ENCODE measurements around the gene CCL14. TPM values are rescaled to one million over a fixed set of nuclear protein-coding genes. Genes with fewer than 3 reads are reported as not detected.

CCL14 gene
- total and polyA plus RNA-seq, 2 of the 8 experiments (the other 6 are each of a cell fraction or from before 2014, with no cell fraction given): not detected

DNA sequence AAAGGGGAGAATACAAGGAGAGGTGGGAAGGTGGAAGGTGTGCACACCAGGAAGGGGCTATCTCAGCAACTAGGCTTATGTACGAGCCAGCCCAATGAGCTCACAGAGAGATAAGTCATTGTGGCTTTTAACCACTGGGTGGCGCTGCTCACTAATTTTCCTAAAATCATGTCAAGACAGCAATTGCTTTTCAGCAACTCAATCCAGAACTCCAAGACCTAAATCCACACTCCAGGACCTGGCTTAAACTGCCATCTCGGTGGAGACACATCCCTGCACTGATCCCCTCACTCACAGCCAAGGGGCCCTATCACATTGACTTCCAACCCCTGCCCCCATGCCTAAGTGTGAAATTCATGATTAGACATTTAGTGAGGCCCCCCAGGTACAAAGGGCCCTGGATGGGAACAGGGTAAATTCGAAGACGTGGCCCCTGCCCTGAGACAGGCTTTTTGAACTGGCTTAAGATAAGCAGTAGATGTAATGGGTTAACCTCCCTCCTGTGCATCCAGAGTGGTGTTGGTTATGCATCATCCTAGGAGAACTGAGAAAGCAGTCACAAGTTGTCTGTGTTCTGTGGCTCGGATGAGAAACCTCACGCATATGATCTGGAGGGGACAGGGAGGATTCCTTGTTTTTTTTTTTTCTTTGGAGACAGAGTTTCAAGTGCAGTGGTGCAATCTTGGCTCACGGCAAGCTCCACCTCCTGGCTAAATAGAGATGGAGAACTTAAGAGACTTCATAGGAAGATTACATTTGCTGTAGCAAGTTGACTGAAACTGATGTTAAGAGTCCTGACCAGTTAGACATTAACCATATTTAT is 16.8 kb downstream of the CCL14 start (continued):
- TF ChIP-seq, protein P1, sequence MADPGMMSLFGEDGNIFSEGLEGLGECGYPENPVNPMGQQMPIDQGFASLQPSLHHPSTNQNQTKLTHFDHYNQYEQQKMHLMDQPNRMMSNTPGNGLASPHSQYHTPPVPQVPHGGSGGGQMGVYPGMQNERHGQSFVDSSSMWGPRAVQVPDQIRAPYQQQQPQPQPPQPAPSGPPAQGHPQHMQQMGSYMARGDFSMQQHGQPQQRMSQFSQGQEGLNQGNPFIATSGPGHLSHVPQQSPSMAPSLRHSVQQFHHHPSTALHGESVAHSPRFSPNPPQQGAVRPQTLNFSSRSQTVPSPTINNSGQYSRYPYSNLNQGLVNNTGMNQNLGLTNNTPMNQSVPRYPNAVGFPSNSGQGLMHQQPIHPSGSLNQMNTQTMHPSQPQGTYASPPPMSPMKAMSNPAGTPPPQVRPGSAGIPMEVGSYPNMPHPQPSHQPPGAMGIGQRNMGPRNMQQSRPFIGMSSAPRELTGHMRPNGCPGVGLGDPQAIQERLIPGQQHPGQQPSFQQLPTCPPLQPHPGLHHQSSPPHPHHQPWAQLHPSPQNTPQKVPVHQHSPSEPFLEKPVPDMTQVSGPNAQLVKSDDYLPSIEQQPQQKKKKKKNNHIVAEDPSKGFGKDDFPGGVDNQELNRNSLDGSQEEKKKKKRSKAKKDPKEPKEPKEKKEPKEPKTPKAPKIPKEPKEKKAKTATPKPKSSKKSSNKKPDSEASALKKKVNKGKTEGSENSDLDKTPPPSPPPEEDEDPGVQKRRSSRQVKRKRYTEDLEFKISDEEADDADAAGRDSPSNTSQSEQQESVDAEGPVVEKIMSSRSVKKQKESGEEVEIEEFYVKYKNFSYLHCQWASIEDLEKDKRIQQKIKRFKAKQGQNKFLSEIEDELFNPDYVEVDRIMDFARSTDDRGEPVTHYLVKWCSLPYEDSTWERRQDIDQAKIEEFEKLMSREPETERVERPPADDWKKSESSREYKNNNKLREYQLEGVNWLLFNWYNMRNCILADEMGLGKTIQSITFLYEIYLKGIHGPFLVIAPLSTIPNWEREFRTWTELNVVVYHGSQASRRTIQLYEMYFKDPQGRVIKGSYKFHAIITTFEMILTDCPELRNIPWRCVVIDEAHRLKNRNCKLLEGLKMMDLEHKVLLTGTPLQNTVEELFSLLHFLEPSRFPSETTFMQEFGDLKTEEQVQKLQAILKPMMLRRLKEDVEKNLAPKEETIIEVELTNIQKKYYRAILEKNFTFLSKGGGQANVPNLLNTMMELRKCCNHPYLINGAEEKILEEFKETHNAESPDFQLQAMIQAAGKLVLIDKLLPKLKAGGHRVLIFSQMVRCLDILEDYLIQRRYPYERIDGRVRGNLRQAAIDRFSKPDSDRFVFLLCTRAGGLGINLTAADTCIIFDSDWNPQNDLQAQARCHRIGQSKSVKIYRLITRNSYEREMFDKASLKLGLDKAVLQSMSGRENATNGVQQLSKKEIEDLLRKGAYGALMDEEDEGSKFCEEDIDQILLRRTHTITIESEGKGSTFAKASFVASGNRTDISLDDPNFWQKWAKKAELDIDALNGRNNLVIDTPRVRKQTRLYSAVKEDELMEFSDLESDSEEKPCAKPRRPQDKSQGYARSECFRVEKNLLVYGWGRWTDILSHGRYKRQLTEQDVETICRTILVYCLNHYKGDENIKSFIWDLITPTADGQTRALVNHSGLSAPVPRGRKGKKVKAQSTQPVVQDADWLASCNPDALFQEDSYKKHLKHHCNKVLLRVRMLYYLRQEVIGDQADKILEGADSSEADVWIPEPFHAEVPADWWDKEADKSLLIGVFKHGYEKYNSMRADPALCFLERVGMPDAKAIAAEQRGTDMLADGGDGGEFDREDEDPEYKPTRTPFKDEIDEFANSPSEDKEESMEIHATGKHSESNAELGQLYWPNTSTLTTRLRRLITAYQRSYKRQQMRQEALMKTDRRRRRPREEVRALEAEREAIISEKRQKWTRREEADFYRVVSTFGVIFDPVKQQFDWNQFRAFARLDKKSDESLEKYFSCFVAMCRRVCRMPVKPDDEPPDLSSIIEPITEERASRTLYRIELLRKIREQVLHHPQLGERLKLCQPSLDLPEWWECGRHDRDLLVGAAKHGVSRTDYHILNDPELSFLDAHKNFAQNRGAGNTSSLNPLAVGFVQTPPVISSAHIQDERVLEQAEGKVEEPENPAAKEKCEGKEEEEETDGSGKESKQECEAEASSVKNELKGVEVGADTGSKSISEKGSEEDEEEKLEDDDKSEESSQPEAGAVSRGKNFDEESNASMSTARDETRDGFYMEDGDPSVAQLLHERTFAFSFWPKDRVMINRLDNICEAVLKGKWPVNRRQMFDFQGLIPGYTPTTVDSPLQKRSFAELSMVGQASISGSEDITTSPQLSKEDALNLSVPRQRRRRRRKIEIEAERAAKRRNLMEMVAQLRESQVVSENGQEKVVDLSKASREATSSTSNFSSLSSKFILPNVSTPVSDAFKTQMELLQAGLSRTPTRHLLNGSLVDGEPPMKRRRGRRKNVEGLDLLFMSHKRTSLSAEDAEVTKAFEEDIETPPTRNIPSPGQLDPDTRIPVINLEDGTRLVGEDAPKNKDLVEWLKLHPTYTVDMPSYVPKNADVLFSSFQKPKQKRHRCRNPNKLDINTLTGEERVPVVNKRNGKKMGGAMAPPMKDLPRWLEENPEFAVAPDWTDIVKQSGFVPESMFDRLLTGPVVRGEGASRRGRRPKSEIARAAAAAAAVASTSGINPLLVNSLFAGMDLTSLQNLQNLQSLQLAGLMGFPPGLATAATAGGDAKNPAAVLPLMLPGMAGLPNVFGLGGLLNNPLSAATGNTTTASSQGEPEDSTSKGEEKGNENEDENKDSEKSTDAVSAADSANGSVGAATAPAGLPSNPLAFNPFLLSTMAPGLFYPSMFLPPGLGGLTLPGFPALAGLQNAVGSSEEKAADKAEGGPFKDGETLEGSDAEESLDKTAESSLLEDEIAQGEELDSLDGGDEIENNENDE (IDR thresholded peaks at IDR 0.05; ENCODE audit: insufficient replicate concordance, low read length): no peak
- TF ChIP-seq USF2 (IDR thresholded peaks at IDR 0.05; ENCODE audit: low read length) (no peak), SUZ12 (IDR thresholded peaks at IDR 0.05; ENCODE audit: low read length) (no peak), MAFK (IDR thresholded peaks at IDR 0.05; ENCODE audit: low read depth, low read length) (no peak), ASH2L (IDR thresholded peaks at IDR 0.05; ENCODE audit: low read length) (no peak), HDAC6 (IDR thresholded peaks at IDR 0.05; ENCODE audit: low read depth, low read length) (no peak), GABPA (IDR thresholded peaks at IDR 0.05; ENCODE audit: borderline replicate concordance, insufficient read depth, low read length) (no peak), JUN (IDR thresholded peaks at IDR 0.05; ENCODE audit: low read depth, low read length) (no peak), CBX5 (IDR thresholded peaks at IDR 0.05; ENCODE audit: low read depth, low read length) (no peak)
